ENCODE results near the gene RDH5.

Gene RDH5

GRCh38 chr12:55716582-55716957 is 3.6 kb upstream of the RDH5 start:
- H3K4me1 Mint-ChIP-seq: peaks cover 38% of the 10 kb centered on the region
- no peak for ATAC-seq

GRCh38 chr12:55717011-55718007 is 2.9 kb upstream of the RDH5 start:
- no peak for ATAC-seq
- H3K4me1 Mint-ChIP-seq: peaks cover 38% of the 10 kb centered on the region
- H3K36me3 Mint-ChIP-seq: no peaks in the 10 kb centered on the region
- H3K4me3 Mint-ChIP-seq: peak overlapping the region; percentile 88
- no peaks in the 10 kb centered on the region for H3K9me3 Mint-ChIP-seq
- no peaks in the 10 kb centered on the region for H3K27me3 Mint-ChIP-seq
- H3K27ac Mint-ChIP-seq: peak overlapping the region; percentile 91

More at GRCh38 chr12:55716582-55716957, 3.6 kb upstream of the RDH5 start:
- Mint-ChIP-seq H3K36me3 (no peaks in the 10 kb centered on the region), H3K27ac (peak overlapping the region; percentile 91), H3K4me3 (peak overlapping the region; percentile 88), H3K27me3 (no peaks in the 10 kb centered on the region), H3K9me3 (no peaks in the 10 kb centered on the region)

GRCh38 chr12:55718015-55718414 is 2.2 kb upstream of the RDH5 start:
- Mint-ChIP-seq H3K4me3 (peak overlapping the region; percentile 88), H3K36me3 (no peaks in the 10 kb centered on the region), H3K4me1 (peaks cover 38% of the 10 kb centered on the region), H3K9me3 (no peaks in the 10 kb centered on the region), H3K27me3 (no peaks in the 10 kb centered on the region), H3K27ac (no peak overlapping the region)
- no peak for ATAC-seq

- ATAC-seq: no peak
- no peaks in the 10 kb centered on the region for H3K27me3 Mint-ChIP-seq
- no peaks in the 10 kb centered on the region for H3K36me3 Mint-ChIP-seq
- no peaks in the 10 kb centered on the region for H3K9me3 Mint-ChIP-seq
- peak overlapping the region; percentile 25 for H3K27ac Mint-ChIP-seq
- H3K4me3 Mint-ChIP-seq: no peak overlapping the region
- peaks cover 38% of the 10 kb centered on the region for H3K4me1 Mint-ChIP-seq
Measured at GRCh38 chr12:55718624-55719275, 1.4 kb upstream of the RDH5 start.

GRCh38 chr12:55719371-55719770 is 822 bp upstream of the RDH5 start:
- Mint-ChIP-seq H3K27me3 (no peaks in the 10 kb centered on the region), H3K36me3 (no peaks in the 10 kb centered on the region), H3K27ac (no peak overlapping the region), H3K9me3 (no peaks in the 10 kb centered on the region), H3K4me1 (peaks cover 38% of the 10 kb centered on the region), H3K4me3 (no peak overlapping the region)
- no peak for ATAC-seq

- Mint-ChIP-seq H3K4me1 (peaks cover 46% of the 10 kb centered on the region), H3K4me3 (no peak overlapping the region), H3K9me3 (no peaks in the 10 kb centered on the region), H3K36me3 (peaks cover 14% of the 10 kb centered on the region), H3K27me3 (no peaks in the 10 kb centered on the region), H3K27ac (no peak overlapping the region)
- ATAC-seq: no peak
Measured at GRCh38 chr12:55720894-55721444, 776 bp downstream of the RDH5 start.

- H3K36me3 Mint-ChIP-seq: peaks cover 15% of the 10 kb centered on the region
Measured at GRCh38 chr12:55721601-55722213, 1.5 kb downstream of the RDH5 start.

GRCh38 chr12:55722948-55723347 is 2.8 kb downstream of the RDH5 start:
- Mint-ChIP-seq H3K27ac (no peak overlapping the region), H3K4me1 (peaks cover 41% of the 10 kb centered on the region), H3K36me3 (peaks cover 15% of the 10 kb centered on the region), H3K4me3 (no peak overlapping the region), H3K27me3 (no peaks in the 10 kb centered on the region), H3K9me3 (no peaks in the 10 kb centered on the region)
- no peak for ATAC-seq

More at GRCh38 chr12:55721601-55722213, 1.5 kb downstream of the RDH5 start:
- no peak for ATAC-seq
- H3K4me1 Mint-ChIP-seq: peaks cover 41% of the 10 kb centered on the region
- no peak overlapping the region for H3K27ac Mint-ChIP-seq
- no peaks in the 10 kb centered on the region for H3K9me3 Mint-ChIP-seq
- H3K27me3 Mint-ChIP-seq: no peaks in the 10 kb centered on the region
- H3K4me3 Mint-ChIP-seq: no peak overlapping the region

- Mint-ChIP-seq H3K36me3 (peaks cover 15% of the 10 kb centered on the region), H3K27ac (no peak overlapping the region), H3K9me3 (no peaks in the 10 kb centered on the region), H3K4me1 (peaks cover 36% of the 10 kb centered on the region), H3K4me3 (no peak overlapping the region), H3K27me3 (no peaks in the 10 kb centered on the region)
- no peak for ATAC-seq
Measured at GRCh38 chr12:55723516-55724225, 3.5 kb downstream of the RDH5 start.

- H3K9me3 Mint-ChIP-seq: no peaks in the 10 kb centered on the region
- peaks cover 15% of the 10 kb centered on the region for H3K36me3 Mint-ChIP-seq
- no peak overlapping the region for H3K27ac Mint-ChIP-seq
- no peaks in the 10 kb centered on the region for H3K27me3 Mint-ChIP-seq
- H3K4me1 Mint-ChIP-seq: peaks cover 32% of the 10 kb centered on the region
- peak; percentile 38 for ATAC-seq
- no peak overlapping the region for H3K4me3 Mint-ChIP-seq
Measured at GRCh38 chr12:55724226-55724939, 4.2 kb downstream of the RDH5 start.

GRCh38 chr12:55724940-55725309 is 4.7 kb downstream of the RDH5 start:
- no peak overlapping the region for H3K27ac Mint-ChIP-seq
- peaks cover 37% of the 10 kb centered on the region for H3K4me1 Mint-ChIP-seq
- ATAC-seq: no peak
- H3K4me3 Mint-ChIP-seq: no peak overlapping the region
- no peaks in the 10 kb centered on the region for H3K27me3 Mint-ChIP-seq
- H3K36me3 Mint-ChIP-seq: peaks cover 15% of the 10 kb centered on the region
- H3K9me3 Mint-ChIP-seq: no peaks in the 10 kb centered on the region

GRCh38 chr12:55725556-55725955 is 5.4 kb downstream of the RDH5 start:
- H3K27ac Mint-ChIP-seq: peak overlapping the region; percentile 28
- H3K9me3 Mint-ChIP-seq: no peaks in the 10 kb centered on the region
- ATAC-seq: no peak
- H3K4me1 Mint-ChIP-seq: peaks cover 43% of the 10 kb centered on the region
- H3K36me3 Mint-ChIP-seq: peaks cover 15% of the 10 kb centered on the region
- H3K4me3 Mint-ChIP-seq: no peak overlapping the region
- no peaks in the 10 kb centered on the region for H3K27me3 Mint-ChIP-seq

- no peak for ATAC-seq
- Mint-ChIP-seq H3K36me3 (peaks cover 15% of the 10 kb centered on the region), H3K9me3 (no peaks in the 10 kb centered on the region), H3K27me3 (no peaks in the 10 kb centered on the region), H3K4me1 (peaks cover 46% of the 10 kb centered on the region), H3K4me3 (peak overlapping the region; percentile 85), H3K27ac (peak overlapping the region; percentile 91)
Measured at GRCh38 chr12:55726971-55727370, 6.8 kb downstream of the RDH5 start.

GRCh38 chr12:55727643-55728185 is 7.5 kb downstream of the RDH5 start:
- H3K36me3 Mint-ChIP-seq: peaks cover 15% of the 10 kb centered on the region
- H3K9me3 Mint-ChIP-seq: no peaks in the 10 kb centered on the region
- peaks cover 51% of the 10 kb centered on the region for H3K4me1 Mint-ChIP-seq
- no peaks in the 10 kb centered on the region for H3K27me3 Mint-ChIP-seq
- peak overlapping the region; percentile 85 for H3K4me3 Mint-ChIP-seq
- no peak for ATAC-seq
- H3K27ac Mint-ChIP-seq: peak overlapping the region; percentile 91
